HG03097 (cell line): ENCODE results near the gene CPT1C.

Experiments
- ATAC-seq: cut with Tn5 transposase; IDR thresholded peaks from one replicate; pipeline ENCODE4 v1.9.1; 2021; ENCODE audit not compliant: unreplicated experiment, low FRiP score

CPT1C gene

DNA sequence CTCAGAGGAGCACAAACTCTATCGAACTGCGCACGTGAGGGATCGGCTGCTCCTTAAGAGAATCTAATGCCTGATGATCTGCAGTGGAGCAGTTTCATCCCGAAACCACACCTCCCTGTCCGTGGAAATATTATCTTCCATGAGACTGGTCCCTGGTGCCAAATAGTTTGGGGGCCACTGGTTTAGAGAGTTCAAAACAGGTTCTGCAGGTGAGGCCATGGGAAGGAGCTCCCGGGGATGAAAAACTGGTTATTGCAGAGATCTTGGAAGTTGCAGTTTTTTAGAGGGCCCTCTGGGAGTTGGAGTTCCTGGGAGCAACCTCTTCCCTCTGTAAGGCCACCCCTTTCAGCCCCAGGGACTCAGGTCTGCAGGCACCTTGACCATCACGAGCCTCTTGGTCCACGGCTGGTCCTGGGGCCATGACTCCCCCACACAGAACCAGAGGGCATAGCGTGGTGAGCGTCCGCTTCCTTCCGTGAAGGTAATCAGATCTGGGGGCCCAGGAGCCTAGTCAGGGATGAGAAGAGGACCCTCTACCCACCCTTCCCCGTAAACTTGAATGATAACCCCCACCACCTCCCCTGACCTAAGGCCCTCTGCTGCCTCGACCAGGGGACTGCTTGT is 30.5 kb upstream of the CPT1C start:
- no peak for ATAC-seq

DNA sequence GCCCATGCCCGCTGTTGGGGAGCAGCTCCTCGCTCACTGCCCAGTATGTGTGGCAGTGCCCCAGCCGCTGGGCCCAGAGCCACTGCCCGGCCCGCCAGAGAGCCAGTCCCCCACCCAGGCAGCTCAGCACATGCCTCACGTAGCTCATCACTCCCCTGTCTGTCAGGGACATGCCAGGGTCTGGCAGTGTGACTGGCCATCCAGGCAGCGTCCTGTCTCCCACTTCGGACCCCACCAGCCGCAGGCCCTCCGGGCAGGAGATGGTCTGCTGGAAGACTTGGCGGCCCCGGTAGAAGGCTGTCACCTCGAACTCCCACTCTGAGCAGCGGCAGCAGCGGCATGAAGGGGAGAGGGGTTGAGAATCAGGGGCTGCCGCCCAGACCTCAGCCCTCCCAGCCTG is 28.9 kb upstream of the CPT1C start:
- no peak for ATAC-seq

DNA sequence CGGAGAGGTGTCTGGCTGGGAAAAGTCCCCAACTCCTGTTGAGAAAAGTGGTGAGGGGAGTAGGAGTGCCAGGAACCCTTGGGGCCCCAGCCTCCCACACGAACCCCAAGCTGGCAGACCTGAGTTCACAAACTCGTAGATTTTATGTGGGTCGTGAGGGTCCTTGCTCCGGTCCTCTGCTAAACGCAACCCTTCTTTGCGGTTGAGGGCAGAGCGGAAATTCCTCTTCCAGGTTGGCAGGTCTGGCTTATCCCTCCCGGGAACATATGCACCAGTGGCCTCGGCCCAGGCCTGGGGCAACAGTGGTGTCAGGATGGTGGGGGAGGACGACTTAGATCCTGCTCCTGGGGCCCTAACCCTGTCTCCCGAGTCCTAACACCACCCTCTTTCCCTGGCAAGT is 27.7 kb upstream of the CPT1C start:
- ATAC-seq, result no peak

DNA sequence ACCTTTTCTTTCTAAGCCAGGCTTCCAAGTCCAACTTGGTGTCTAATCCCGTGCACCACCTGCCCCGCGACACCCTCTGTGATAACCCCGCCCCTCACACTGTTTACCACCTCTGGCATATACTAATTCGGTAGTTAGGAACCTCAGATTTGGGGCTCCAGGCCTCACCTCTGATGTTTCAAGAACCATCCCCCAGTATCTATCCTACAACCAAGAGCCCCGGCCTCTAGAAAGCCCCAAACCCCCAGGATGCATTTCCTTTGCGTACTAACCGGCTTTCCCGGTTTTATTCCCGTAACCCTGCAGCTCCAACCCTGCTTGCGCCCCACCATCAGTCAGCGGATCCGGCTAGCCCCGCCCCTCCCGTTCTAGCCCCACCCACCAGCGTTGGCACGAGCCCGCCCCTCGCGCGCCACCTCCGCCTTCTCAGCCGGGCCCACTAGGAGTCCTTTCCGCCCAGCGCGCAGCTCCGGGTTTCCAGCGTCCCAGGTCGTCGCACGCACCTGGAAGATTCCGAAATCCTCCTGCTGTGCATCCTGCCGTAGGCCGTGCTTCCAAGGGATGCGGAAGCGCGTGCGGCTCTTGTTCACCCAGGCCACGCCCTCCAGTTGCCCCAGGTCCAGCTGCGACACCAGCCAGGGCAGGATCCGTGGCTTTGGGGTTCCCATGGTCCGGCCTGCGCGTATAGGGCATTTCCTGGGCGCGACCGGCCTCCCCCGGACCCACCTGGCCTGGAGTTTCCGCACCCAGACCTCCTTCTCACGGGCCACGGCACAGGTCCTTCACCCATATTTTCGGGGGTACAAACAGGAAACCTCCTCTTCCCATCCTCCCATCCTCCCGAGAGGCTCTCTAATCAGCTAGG is 26.5 kb upstream of the CPT1C start:
- ATAC-seq, result no peak

DNA sequence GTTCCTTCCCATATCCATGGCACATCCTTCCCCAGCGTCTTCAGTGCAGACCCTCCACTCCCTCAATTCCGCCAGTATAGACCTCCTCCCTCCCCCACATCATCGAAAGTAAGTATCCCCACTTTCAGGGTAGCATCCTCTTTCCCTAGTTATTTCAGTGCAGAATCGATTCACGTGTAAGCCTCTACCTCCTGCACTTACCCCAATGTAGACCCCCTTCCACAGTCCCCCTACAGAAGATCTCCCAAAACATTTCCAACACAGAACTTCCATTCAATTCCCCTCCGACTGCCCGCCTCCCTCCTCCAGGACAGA is 25.9 kb upstream of the CPT1C start:
- no peak for ATAC-seq

DNA sequence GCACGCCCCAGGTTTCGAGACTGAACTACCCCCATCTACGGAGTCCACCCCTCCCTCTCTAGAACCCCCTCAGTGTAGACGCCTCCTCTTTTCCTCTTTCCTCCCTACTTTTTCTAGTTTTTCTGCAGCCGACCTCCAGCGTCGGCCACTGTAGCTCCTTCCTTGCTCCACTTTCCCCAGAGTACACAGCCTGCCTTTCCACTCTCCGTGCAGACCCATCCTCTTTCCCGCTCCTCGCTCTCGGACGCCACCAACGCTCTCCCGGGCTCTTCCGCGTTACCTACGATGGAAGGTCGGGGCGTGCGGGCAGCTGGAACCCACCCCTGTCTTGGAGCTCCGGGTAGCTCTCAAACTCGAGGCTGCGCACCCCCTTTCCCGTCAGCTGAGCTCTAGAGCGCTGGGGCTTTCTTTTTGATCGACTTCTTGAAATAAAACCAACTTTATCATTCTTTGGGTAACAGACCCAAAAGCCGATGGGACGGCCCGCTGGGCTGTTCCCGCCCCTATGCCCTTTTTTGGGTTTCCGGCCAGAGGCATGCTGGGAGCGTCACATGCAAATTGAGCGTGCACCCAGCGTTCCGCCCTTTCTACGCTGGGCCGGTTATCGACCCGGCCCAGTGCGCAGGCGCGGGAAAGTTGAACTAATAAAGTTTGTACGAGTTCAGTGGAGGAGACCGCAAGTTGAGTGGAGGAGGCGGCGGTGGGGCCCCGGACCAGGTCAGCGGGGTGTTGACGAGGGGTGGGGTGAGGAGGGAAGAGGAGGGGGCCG is 25.4 kb upstream of the CPT1C start, which contains the start of the genes BCL2L12 and IRF3:
Gene BCL2L12 (plus strand): TSS at position 583 of the 769 bp plus-strand sequence. CDS start 760 bp downstream, outside the sequence.
Gene IRF3 (minus strand): TSS at position 507 of the 769 bp plus-strand sequence. CDS start 1,019 bp downstream, outside the sequence.
- peak; percentile 70 for ATAC-seq

DNA sequence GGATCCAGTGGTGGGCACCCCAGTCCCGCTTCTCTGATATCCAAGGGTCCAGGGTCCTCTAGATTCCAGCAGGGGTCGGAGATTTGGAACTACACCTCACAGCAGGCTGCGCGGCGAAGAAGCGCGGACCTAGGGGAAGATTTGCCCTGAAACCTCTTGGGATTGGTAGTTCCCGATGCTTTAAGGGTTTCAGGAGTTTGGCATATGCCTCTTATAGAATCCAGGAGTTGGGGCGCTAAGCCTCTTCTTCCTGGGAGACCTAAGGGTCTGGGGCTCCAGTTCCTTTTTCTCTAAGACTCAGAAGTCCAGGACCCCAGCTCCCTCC is 24.8 kb upstream of the CPT1C start:
- ATAC-seq, result no peak

DNA sequence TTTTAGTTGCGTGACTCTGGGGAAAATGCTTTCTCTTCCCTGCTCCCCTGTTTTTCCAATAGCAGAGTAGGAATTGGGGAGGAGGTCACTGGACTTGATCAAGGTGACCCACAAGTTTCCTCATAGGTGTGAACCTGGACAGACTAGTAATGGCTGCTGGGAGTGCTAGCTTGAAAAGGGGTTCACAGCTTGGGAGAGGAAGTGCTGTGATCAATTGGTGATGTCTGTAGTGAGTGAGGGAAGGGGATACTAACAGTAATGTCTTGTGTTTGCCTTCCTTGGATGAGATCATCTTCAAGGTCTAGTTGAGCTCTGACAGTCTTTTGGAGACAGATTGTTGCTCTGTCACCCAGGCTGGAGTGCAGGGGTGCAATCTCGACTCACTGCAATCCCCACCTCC is 23.4 kb upstream of the CPT1C start:
- ATAC-seq, result no peak

DNA sequence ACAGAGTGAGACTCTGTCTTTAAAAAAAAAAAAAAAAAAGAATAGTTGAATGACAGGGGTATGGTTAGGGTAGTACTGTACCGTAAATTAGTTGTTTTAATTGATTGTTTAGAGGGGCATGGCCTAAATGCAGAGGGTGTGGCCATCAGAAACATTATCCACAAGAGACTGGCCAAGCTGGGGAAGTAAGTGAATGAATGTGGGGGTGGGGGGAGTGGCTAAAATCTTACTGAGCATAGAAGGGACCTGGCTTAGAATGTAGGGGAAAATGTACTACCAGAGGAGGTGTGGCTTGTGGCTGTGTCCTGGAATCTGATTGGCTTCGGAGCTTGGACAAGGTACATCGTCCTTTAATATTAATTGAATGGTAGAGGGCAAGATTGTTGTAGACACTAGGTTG is 21.4 kb upstream of the CPT1C start:
- no peak for ATAC-seq

DNA sequence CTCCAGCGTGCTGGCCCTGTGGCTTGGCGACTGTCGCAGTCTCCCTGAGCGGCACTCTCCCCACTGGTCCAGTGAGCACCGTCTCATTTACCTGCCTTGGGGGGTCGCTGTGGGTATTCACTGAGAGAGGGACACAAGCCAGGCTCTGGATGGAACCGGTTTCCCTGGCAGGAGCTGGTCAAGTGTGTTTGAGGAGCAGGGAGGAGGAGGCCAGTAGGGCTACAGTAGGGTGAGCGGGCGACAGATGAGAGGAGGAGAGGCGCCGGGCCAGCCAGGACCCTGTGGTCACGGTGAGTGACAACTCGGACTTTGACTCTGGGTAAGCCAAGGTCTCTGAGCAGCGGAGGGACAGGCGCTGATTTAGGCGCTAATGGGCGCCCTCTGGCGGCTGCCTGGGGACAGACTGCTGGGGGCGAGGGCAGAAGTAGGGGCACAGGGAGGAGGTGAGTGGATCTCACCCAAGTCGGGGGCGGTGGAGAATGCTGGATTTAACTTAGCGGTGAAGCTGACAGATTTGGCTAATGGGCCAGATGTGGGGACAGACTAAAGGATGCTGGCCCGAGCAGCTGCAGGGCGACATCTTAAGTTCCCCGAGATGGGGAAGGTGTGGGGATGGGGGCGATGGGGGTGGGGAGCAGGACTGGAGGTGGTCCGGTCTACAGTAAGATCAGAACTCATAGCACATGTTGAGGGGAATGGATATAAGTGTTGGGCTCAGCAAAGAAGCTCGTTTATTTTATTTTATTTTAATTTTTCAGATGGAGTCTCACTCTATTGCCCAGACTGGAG is 18.6 kb upstream of the CPT1C start:
- ATAC-seq, result no peak

DNA sequence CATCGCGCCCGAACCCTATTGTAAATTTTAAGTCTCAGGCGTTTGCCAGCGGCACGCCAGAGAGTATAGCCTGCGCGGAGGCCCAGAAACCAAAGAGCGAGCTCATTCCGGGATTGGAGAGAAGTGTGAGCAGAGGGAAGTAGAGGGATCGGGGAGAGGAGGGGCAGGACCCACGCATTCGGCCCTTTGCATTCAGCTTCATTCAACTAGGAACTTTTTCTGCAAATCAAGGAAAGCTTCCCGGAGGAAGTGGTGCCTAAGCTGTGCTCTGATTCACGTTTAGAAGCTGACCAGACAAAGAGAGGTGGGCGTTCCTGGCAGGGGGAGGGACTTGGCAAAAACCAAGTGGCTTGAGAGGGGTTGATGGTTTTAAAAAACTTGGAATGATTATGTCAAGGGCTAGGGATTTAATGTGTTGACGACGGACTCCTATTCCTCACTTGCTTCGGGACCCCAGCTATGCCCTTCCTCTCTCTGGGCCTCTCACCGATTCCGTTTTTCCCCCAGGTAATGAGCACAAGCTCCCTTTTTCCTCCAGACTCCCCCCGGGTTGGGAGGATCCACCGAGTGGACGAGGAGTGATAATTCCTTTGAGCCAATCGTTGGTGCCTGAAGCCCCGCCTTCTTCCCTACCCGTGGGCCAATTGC is 14.7 kb upstream of the CPT1C start:
- ATAC-seq, result peak; percentile 25

DNA sequence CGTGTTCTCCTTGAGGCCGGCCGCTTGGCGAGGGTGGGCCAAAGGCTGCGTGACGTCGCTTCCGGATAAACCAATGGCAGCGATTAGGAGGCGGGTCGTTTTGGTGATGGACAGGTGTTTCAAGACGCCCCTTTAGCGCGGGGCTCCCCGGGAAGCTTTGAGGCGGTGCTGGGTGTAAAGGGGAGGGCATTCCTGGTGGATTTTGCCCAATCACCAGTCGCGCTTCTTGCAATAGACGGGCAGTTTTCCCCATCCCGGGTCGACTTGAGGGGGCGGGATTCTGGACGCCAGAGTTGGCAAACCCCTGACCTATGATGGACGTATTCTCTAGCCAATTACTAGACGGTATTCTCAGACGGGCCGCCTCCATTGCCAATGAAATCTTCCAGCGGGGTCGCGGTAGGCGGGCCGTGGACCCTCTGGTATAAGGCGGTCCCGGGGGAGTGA is 14.1 kb upstream of the CPT1C start:
- ATAC-seq, result peak; percentile 69

DNA sequence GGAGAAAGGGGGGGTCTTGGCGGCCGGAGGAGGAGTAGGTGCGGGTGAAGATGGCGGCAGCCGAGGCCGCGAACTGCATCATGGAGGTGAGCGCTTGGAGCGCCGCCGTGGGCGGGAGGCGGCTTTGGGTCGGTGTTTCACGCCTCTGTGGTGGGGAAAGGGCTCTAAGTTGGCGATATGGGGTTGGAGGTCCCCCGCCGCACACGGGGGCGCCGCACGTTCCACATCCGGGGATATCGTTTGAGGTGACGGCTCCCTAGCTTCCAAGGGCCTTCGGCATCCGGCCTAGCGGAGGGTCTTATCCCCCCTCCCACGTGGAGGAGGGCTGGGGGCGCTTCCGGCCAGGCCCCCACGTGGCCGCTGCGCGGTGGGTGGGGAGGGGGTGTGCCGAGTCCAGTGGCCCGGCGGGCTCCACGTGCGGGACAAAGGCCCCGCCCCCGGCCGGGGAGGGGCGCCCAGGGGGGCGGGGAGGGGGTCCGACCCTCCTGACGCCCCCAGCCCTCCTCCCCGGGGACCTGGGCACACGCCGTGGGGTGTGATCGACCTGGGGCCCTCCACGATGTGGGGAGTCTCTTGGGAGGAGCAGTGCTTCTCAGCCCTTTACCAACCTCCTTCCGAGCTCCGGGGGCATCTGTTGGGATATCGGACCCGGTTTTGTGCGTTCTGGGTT is 13.6 kb upstream of the CPT1C start, which contains the start of gene PRMT1:
Gene PRMT1 (plus strand): TSS at position 41 of the 670 bp plus-strand sequence. CDS start 10 bp downstream, at position 51.
- ATAC-seq, result peak; percentile 1

DNA sequence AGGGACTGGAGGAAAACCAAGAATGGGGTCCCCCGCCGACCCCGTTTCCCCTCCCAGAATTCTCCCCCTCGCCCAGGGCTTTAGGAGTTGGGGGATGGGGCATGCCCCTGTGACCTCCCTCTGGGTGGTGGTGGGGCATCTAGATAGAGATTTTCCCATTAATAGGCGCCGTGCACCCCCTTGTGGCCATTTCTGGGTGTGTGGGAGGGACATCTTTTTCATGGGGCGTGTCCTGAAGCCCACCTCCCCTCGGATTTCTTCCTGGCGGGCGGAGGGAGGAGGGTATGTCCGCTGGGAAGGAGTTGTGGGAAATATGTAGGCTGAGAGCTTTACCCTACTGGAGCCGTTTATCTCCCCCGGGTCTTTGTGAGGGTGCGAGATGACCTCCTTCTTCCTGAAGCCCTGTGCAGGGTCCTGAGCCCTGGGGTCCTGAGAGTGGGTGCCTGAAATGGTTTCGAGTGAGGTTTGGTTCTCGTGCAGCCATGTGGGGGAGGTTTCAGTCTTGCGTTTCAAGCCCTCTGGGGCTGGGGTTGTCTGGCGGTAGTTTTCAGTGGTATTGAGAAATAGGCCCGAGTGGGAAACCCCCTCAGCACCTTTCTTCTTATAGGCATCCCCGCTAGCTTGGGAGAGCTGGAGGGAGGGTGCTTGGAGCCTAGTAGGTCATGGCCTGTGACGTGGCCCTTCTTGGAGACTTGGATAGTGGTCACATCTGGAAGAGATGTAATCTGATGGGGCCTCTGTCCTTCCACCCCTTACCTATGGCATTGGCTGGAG is 12.8 kb upstream of the CPT1C start:
- no peak for ATAC-seq

DNA sequence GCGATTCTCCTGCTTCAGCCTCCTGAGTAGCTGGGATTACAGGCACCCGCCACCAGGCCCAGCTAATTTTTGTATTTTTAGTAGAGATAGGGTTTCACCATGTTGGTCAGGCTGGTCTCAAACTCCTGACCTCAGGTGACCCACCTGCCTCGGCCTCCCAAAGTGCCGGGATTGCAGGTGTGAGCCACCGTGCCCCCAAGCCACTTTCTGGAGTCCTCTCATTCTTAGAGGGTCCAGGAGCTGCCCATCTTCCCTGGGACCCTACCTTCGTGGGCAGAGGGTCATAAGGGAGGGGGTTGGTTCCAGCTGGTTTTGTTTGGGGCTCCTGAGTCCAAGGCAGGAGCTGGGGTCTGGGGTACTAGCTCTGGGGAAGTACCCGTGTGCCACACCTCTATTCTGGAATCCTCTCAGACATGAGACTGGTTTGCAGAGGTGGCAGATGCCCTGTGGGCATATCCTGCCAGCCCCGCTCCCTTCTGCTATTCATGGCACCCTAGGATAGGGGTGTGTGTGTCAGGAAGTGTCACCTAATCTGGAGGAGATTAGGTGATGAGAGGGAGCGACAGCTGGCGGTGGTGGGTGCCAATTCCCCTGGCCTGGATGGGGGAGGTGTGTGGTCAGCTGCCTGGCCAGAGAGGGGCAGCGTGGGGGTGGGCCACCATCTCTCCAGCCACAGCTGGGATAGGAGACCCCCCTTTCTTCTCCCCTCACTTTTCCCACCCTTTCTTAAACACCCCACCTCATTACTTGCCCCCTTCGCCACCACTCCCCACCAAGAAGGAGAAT is 11.7 kb upstream of the CPT1C start:
- no peak for ATAC-seq

DNA sequence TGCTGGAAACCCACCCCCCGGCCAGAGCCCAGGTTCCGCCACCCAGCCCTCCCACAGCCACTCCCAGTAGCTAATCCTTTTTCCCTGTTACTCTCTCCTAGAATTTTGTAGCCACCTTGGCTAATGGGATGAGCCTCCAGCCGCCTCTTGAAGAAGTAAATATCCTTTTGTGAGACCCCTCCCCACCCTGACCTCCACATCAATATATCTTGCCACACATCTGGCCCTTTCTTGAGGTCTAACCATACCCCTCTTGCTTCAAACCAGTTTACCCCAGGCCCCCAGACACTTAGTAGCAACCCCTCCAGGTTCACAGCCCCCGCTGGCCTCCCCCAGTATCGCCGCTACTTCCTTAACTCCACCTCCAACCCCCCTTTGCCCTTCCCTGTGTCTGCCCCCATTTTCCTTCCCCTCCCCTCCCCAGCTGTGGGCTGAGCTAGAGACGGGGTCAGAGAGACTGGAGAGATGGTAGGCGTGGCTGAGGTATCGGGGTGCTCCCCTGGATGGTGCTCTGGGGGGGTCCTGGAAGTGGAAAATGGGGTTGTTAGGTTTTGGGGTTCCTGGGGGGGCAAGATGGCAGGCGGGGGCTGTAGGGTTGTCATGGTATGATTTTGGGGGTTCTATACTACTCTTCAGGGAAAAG is 11.0 kb upstream of the CPT1C start:
- no peak for ATAC-seq
